Measurements from ENCODE around the gene DUSP22. TPM values are rescaled to one million over a fixed set of nuclear protein-coding genes. Genes with fewer than 3 reads are reported as not detected.

Gene DUSP22
- total RNA-seq, 1 donor from 2014 or later, result 48.0 TPM

GRCh38 chr6:390914-391558 lies 98.7 kb downstream of the DUSP22 start:
- no peak for TF ChIP-seq CTCF (IDR thresholded peaks at IDR 0.05; ENCODE audit: borderline replicate concordance)
- Histone ChIP-seq H3K4me1 (peaks cover 32% of the 10 kb centered on the region), H3K27ac (replicated peaks) (no peak overlapping the region), H3K9me3 (replicated peaks) (no peaks in the 10 kb centered on the region), H3K4me3 (peak overlapping the region; percentile 58), H3K27me3 (ENCODE audit: low read depth) (peaks cover 100% of the 10 kb centered on the region), H3K36me3 (no peaks in the 10 kb centered on the region)
- DNase-seq, result no peak
- intact Hi-C loops (cut with micrococcal nuclease), result no loop called here

GRCh38 chr6:391559-392440 lies 99.5 kb downstream of the DUSP22 start, which contains the start of gene IRF4:
TSS of gene IRF4 (plus strand) at chr6:391752. CDS start at chr6:393153, 1,401 bp downstream.
- TF ChIP-seq CTCF (IDR thresholded peaks at IDR 0.05; ENCODE audit: borderline replicate concordance), result no peak
- intact Hi-C loops (cut with micrococcal nuclease), result no loop called here
- no peaks in the 10 kb centered on the region for H3K9me3 ChIP-seq (replicated peaks)
- H3K27me3 ChIP-seq (ENCODE audit: low read depth), result peaks cover 96% of the 10 kb centered on the region
- H3K4me1 ChIP-seq, result peaks cover 32% of the 10 kb centered on the region
- H3K4me3 ChIP-seq, result peak within 1 kb of the TSS; percentile 58
- no peaks in the 10 kb centered on the region for H3K36me3 ChIP-seq
- DNase-seq, result no peak
- H3K27ac ChIP-seq (replicated peaks), result no peak within 1 kb of the TSS

- no peak for DNase-seq
- no peak for TF ChIP-seq CTCF (IDR thresholded peaks at IDR 0.05; ENCODE audit: borderline replicate concordance)
- intact Hi-C loops (cut with micrococcal nuclease), result no loop called here
- H3K27me3 ChIP-seq (ENCODE audit: low read depth), result peaks cover 95% of the 10 kb centered on the region
- H3K4me1 ChIP-seq, result peaks cover 32% of the 10 kb centered on the region
- H3K27ac ChIP-seq (replicated peaks), result no peak overlapping the region
- H3K9me3 ChIP-seq (replicated peaks), result no peaks in the 10 kb centered on the region
- peak overlapping the region; percentile 58 for H3K4me3 ChIP-seq
- no peaks in the 10 kb centered on the region for H3K36me3 ChIP-seq
These were observed 100.4 kb downstream of the DUSP22 start for GRCh38 chr6:392441-393390.

- no peak for TF ChIP-seq CTCF (IDR thresholded peaks at IDR 0.05; ENCODE audit: borderline replicate concordance)
- Histone ChIP-seq H3K9me3 (replicated peaks) (no peaks in the 10 kb centered on the region), H3K4me1 (peaks cover 32% of the 10 kb centered on the region), H3K36me3 (no peaks in the 10 kb centered on the region), H3K27me3 (ENCODE audit: low read depth) (peaks cover 95% of the 10 kb centered on the region), H3K27ac (replicated peaks) (no peak overlapping the region), H3K4me3 (peak overlapping the region; percentile 58)
- DNase-seq, result no peak
- intact Hi-C loops (cut with micrococcal nuclease), result no loop called here
These were observed 101.3 kb downstream of the DUSP22 start for GRCh38 chr6:393391-394221.
